Activated CD8-positive, alpha-beta T cell treated with anti-CD3 and anti-CD28 coated beads for 36 hours (primary cell): ENCODE measurements around the gene PDE2A. TPM values are rescaled to one million over a fixed set of nuclear protein-coding genes. Genes with fewer than 3 reads are reported as not detected.

ENCODE experiments used
- ATAC-seq: fragments of 200-7000 bp; cut with Tn5 transposase; one replicate; pipeline ENCODE4 v1.10.0; 2021; ENCODE audit warnings: mild to moderate bottlenecking, moderate library complexity
- CTCF ChIA-PET: fragments of 350-600 bp; sonication (Branson Sonifier 250); formaldehyde crosslinking; loops from one replicate; lab custom pipeline; 2021; ENCODE audit warnings: antibody characterized with exemption; lab: Charles Lee
- POLR2A ChIA-PET: fragments of 350-600 bp; sonication (Branson Sonifier 250); formaldehyde crosslinking; loops from one replicate; lab custom pipeline; 2021; ENCODE audit warnings: antibody characterized with exemption; lab: Charles Lee
- DNase-seq: peaks from one replicate; pipeline ENCODE4 v3.0.0-alpha.2; 2020
- H3K27ac Mint-ChIP-seq: one replicate; pipeline ENCODE4 v1.8.0; 2021; ENCODE audit warnings: mild to moderate bottlenecking, mixed read lengths
- H3K27me3 Mint-ChIP-seq: one replicate; pipeline ENCODE4 v1.8.0; 2021; ENCODE audit warnings: mixed read lengths
- H3K36me3 Mint-ChIP-seq: one replicate; pipeline ENCODE4 v1.8.0; 2021; ENCODE audit warnings: low read depth, mixed read lengths
- H3K4me1 Mint-ChIP-seq: one replicate; pipeline ENCODE4 v1.8.0; 2021; ENCODE audit warnings: low read depth, mixed read lengths
- H3K4me3 Mint-ChIP-seq: one replicate; pipeline ENCODE4 v1.8.0; 2021; ENCODE audit warnings: mild to moderate bottlenecking, moderate library complexity, mixed read lengths
- H3K9me3 Mint-ChIP-seq: one replicate; pipeline ENCODE4 v1.8.0; 2021; ENCODE audit warnings: mixed read lengths
- CTCF ChIP-seq: fragments of 200-600 bp; IDR thresholded peaks from one replicate; pipeline ENCODE4 v1.8.0; 2022; ENCODE audit warnings: antibody characterized with exemption, mild to moderate bottlenecking
- intact Hi-C: fragments of 100-400 bp; cut with micrococcal nuclease; formaldehyde crosslinking; loops from one replicate; pipeline ENCODE4 v1.10.0; 2022
- total RNA-seq, 2 experiments: library from RNA; stranded (reverse); gene quantifications; one replicate each; pipeline ENCODE4 v1.2.3, GENCODE V29; 2021

PDE2A gene
- total RNA-seq, 2 experiments from 2014 or later: 0.14 to 0.72 TPM

- no peak for ATAC-seq
- no peak for DNase-seq
- no peak for TF ChIP-seq CTCF
- H3K4me1 Mint-ChIP-seq: no peaks in the 10 kb centered on the region
- H3K4me3 Mint-ChIP-seq: no peak overlapping the region
- no peak overlapping the region for H3K27ac Mint-ChIP-seq
- ChIA-PET POLR2A (no interaction called here), CTCF (interaction anchor here (1.0 to 17.0 kb wide), 2 partner anchors 60 to 177 kb away, joined by 4 to 171 read pairs; no protein-coding TSS in a partner anchor)
- no peaks in the 10 kb centered on the region for H3K9me3 Mint-ChIP-seq
- H3K27me3 Mint-ChIP-seq: no peaks in the 10 kb centered on the region
- no peaks in the 10 kb centered on the region for H3K36me3 Mint-ChIP-seq
- intact Hi-C loops: no loop called here
Measured at GRCh38 chr11:72648384-72649136, 25.7 kb downstream of the PDE2A start.

- CTCF ChIA-PET: interaction anchor here (17.0 kb wide), 1 partner anchor 60 kb away, joined by 171 read pairs; no protein-coding TSS in a partner anchor
- no peak overlapping the region for H3K27ac Mint-ChIP-seq
- no peaks in the 10 kb centered on the region for H3K9me3 Mint-ChIP-seq
- H3K4me1 Mint-ChIP-seq: no peaks in the 10 kb centered on the region
- DNase-seq (no peak), ATAC-seq (no peak)
- intact Hi-C loops: no loop called here
- H3K27me3 Mint-ChIP-seq: no peaks in the 10 kb centered on the region
- H3K4me3 Mint-ChIP-seq: no peak overlapping the region
- no peak for TF ChIP-seq CTCF
- H3K36me3 Mint-ChIP-seq: no peaks in the 10 kb centered on the region
- POLR2A ChIA-PET: no interaction called here
Measured at GRCh38 chr11:72647882-72648281, 26.3 kb downstream of the PDE2A start.

- Mint-ChIP-seq H3K27ac (no peak overlapping the region), H3K4me3 (no peak overlapping the region), H3K27me3 (no peaks in the 10 kb centered on the region), H3K36me3 (no peaks in the 10 kb centered on the region), H3K9me3 (no peaks in the 10 kb centered on the region), H3K4me1 (no peaks in the 10 kb centered on the region)
- DNase-seq (no peak), ATAC-seq (no peak)
- TF ChIP-seq CTCF: no peak
- ChIA-PET CTCF (interaction anchor here (17.0 kb wide), 1 partner anchor 58 kb away, joined by 171 read pairs; no protein-coding TSS in a partner anchor), POLR2A (interaction anchor here (1.1 kb wide), 1 partner anchor 28 kb away, joined by 3 read pairs; the partner anchor contains the start of gene PDE2A)
- intact Hi-C loops: no loop called here
Measured at GRCh38 chr11:72646472-72646871, 27.8 kb downstream of the PDE2A start.

GRCh38 chr11:72646024-72646423 lies 28.2 kb downstream of the PDE2A start:
- no peak overlapping the region for H3K4me3 Mint-ChIP-seq
- POLR2A ChIA-PET: interaction anchor here (1.1 kb wide), 1 partner anchor 29 kb away, joined by 3 read pairs; the partner anchor contains the start of gene PDE2A
- no peak overlapping the region for H3K27ac Mint-ChIP-seq
- no peaks in the 10 kb centered on the region for H3K27me3 Mint-ChIP-seq
- no peaks in the 10 kb centered on the region for H3K9me3 Mint-ChIP-seq
- CTCF ChIA-PET: interaction anchor here (17.0 kb wide), 1 partner anchor 58 kb away, joined by 171 read pairs; no protein-coding TSS in a partner anchor
- H3K4me1 Mint-ChIP-seq: no peaks in the 10 kb centered on the region
- DNase-seq (no peak), ATAC-seq (no peak)
- intact Hi-C loops: no loop called here
- no peaks in the 10 kb centered on the region for H3K36me3 Mint-ChIP-seq
- no peak for TF ChIP-seq CTCF

- Mint-ChIP-seq H3K9me3 (no peaks in the 10 kb centered on the region), H3K4me3 (peak overlapping the region; percentile 16), H3K27ac (no peak overlapping the region), H3K36me3 (no peaks in the 10 kb centered on the region), H3K27me3 (no peaks in the 10 kb centered on the region), H3K4me1 (no peaks in the 10 kb centered on the region)
- no peak for DNase-seq
- no peak for TF ChIP-seq CTCF
- POLR2A ChIA-PET: interaction anchor here (0.9 to 1.0 kb wide), 2 partner anchors 11 to 52 kb away, joined by 3 read pairs; no protein-coding TSS in a partner anchor
- CTCF ChIA-PET: interaction anchor here (0.5 to 17.0 kb wide), 19 partner anchors 9 to 556 kb away, joined by 3 to 171 read pairs (median 4); no protein-coding TSS in a partner anchor
- intact Hi-C loops: loop anchor here (5.0 kb wide), 1 partner anchor 161 kb away; no protein-coding TSS in a partner anchor
- ATAC-seq: no peak
Measured at GRCh38 chr11:72643547-72643946, 30.7 kb downstream of the PDE2A start.
